ENCODE results near the gene SUSD6.

GRCh38 chr14:69755784-69756183 lies 144.4 kb downstream of the SUSD6 start:
- TF ChIP-seq CTCF (conservative IDR thresholded peaks at IDR 0.05; ENCODE audit: low read depth in 2 of 2) = no peak
- no peak for TF ChIP-seq POLR2AphosphoS5 (IDR thresholded peaks at IDR 0.05; ENCODE audit: low read depth)
- no peak for TF ChIP-seq JUNB (IDR thresholded peaks at IDR 0.05; ENCODE audit: unreplicated experiment)
- no peak for TF ChIP-seq EZH2phosphoT487 (IDR thresholded peaks at IDR 0.05; ENCODE audit: unreplicated experiment)
- TF ChIP-seq NANOG (IDR thresholded peaks at IDR 0.05; ENCODE audit: borderline replicate concordance) = no peak
- TF ChIP-seq EZH2 (IDR thresholded peaks at IDR 0.05; ENCODE audit: low read depth, unreplicated experiment) = no peak
- no peak for TF ChIP-seq REST (IDR thresholded peaks at IDR 0.05; ENCODE audit: unreplicated experiment)
- no peak for TF ChIP-seq ETS1 (IDR thresholded peaks at IDR 0.05)
- TF ChIP-seq CREB1 (CRISPR knock-in tag; IDR thresholded peaks at IDR 0.05; ENCODE audit: low read depth) = no peak
- TF ChIP-seq ZNF114 (CRISPR knock-in tag; IDR thresholded peaks at IDR 0.05) = no peak

Data from GM23338 (cell line).